GM18861 (cell line): ENCODE measurements around the gene PROCR.
"Not testable (repeated sequence)": the region's sequence is repeated elsewhere in the genome, so short reads cannot be mapped to it uniquely, and the experiment has no call there.

ENCODE experiments used
- ATAC-seq: cut with Tn5 transposase; IDR thresholded peaks from one replicate; pipeline ENCODE4 v1.9.1; 2021; ENCODE audit not compliant: unreplicated experiment

The PROCR gene

GRCh38 chr20:35171753-35172433 is at the start of gene PROCR:
TSS of gene PROCR (plus strand) at chr20:35172072. CDS start at chr20:35172155, 83 bp downstream.
- ATAC-seq, result no peak

- ATAC-seq, result no peak
These were observed 49.0 kb upstream of the PROCR start for GRCh38 chr20:35122756-35123405.

GRCh38 chr20:35125753-35126152 is 46.1 kb upstream of the PROCR start:
- ATAC-seq, result no peak

GRCh38 chr20:35129647-35130069 is 42.2 kb upstream of the PROCR start:
- no peak for ATAC-seq

GRCh38 chr20:35131934-35132333 is 39.9 kb upstream of the PROCR start:
- no peak for ATAC-seq

GRCh38 chr20:35133031-35133430 is 38.8 kb upstream of the PROCR start:
- no peak for ATAC-seq

GRCh38 chr20:35133735-35134134 is 38.1 kb upstream of the PROCR start:
- no peak for ATAC-seq

- ATAC-seq, result no peak
These were observed 37.4 kb upstream of the PROCR start for GRCh38 chr20:35134472-35134871.

GRCh38 chr20:35134880-35135279 is 37.0 kb upstream of the PROCR start:
- ATAC-seq, result no peak

GRCh38 chr20:35135867-35136586 is 35.8 kb upstream of the PROCR start:
- no peak for ATAC-seq

- ATAC-seq, result no peak
These were observed 27.2 kb upstream of the PROCR start for GRCh38 chr20:35144694-35145093.

GRCh38 chr20:35145141-35145564 is 26.7 kb upstream of the PROCR start:
- ATAC-seq, result no peak

- ATAC-seq, result no peak
These were observed 25.5 kb upstream of the PROCR start for GRCh38 chr20:35146299-35146919.

GRCh38 chr20:35146920-35147574 is 24.8 kb upstream of the PROCR start, which contains the start of gene EDEM2:
TSS of gene EDEM2 (minus strand) at chr20:35147336. CDS start at chr20:35147258, 78 bp downstream.
- peak; percentile 72 for ATAC-seq

- ATAC-seq, result peak; percentile 15
These were observed 24.2 kb upstream of the PROCR start for GRCh38 chr20:35147575-35148071.

GRCh38 chr20:35150846-35151579 is 20.9 kb upstream of the PROCR start:
- no peak for ATAC-seq

GRCh38 chr20:35151736-35152135 is 20.1 kb upstream of the PROCR start:
- ATAC-seq, result no peak

GRCh38 chr20:35155936-35156335 is 15.9 kb upstream of the PROCR start:
- no peak for ATAC-seq

GRCh38 chr20:35156978-35157377 is 14.9 kb upstream of the PROCR start:
- no peak for ATAC-seq

- not testable (repeated sequence) for ATAC-seq
These were observed 11.5 kb upstream of the PROCR start for GRCh38 chr20:35160341-35160740.
